Stimulated activated CD4-positive, alpha-beta T cell treated with anti-CD3 and anti-CD28 coated beads, TNF-alpha, amount 100 ng/mL, for 4 hours (primary cell): ENCODE results near the gene ITPRID2.
"Not testable (repeated sequence)": the region's sequence is repeated elsewhere in the genome, so short reads cannot be mapped to it uniquely, and the experiment has no call there.

Experiments
- DNase-seq, 3 experiments: peaks; one replicate each; pipeline ENCODE4 v3.0.0-alpha.2; 2020; ENCODE audit warnings: low read depth in 3 of 3

Gene ITPRID2

GRCh38 chr2:181961167-181961566 is 69.6 kb downstream of the ITPRID2 start:
- DNase-seq, result not testable (repeated sequence)

- no peak for DNase-seq
These were observed 70.6 kb downstream of the ITPRID2 start for GRCh38 chr2:181962142-181962541.

- no peak for DNase-seq
These were observed 78.7 kb downstream of the ITPRID2 start for GRCh38 chr2:181970160-181970794.

- no peak for DNase-seq
These were observed 79.5 kb downstream of the ITPRID2 start for GRCh38 chr2:181971032-181971431.

- DNase-seq, result no peak
These were observed 81.1 kb downstream of the ITPRID2 start for GRCh38 chr2:181972431-181973170.

- no peak for DNase-seq
These were observed 81.7 kb downstream of the ITPRID2 start for GRCh38 chr2:181973171-181973783.

- DNase-seq, result no peak
These were observed 86.3 kb downstream of the ITPRID2 start for GRCh38 chr2:181977661-181978350.

GRCh38 chr2:181978351-181979150 is 87.0 kb downstream of the ITPRID2 start:
- no peak for DNase-seq
